NCI-H187 (cell line): ENCODE measurements around the gene VLDLR.

Experiments used
- DNase-seq, 2 experiments: peaks; one replicate each; lab custom pipeline; 2025; lab: John Stamatoyannopoulos, UW

Gene VLDLR

DNA sequence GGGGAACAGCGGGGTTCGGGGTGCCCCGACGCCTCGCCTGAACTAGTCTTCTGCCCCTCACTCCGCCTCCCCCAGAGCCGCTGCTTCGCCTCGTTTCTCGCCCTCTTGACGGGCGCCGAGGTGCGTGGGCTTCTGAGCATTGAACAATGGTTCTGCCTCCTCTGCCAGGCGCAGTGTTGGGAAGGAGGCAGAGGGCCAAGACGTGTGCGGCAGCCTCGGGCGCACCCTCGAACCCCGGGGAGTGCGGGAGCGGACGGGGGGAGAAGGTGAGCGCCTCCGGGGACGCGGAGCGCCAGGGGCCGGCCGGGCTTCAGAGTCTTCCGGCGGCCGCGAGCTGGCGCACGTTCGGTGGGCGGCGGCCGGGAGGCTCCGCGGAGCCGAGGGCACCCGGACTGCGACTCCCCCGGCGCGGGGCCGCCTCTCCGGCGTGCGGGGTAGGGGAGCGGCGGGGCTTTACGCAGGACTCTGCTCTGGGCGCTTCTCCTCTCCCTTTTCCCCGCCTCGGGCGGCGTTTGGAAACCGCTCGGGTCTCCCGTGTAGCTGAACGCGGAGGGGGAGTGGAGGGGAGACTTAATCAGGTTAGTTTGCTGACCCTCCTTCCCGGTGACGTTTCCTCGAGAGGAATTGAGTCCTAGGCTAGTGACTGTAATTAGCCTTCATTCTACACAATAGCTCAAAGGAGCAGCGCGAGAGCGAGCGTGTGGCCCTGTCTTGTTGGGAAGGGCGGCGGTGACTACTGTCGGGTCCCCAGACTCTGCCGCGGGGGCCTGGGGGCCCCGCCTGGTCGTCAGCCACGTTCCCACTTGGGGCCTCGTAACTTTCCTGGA, 1.1 kb downstream of the VLDLR start:
- no peak for DNase-seq

DNA sequence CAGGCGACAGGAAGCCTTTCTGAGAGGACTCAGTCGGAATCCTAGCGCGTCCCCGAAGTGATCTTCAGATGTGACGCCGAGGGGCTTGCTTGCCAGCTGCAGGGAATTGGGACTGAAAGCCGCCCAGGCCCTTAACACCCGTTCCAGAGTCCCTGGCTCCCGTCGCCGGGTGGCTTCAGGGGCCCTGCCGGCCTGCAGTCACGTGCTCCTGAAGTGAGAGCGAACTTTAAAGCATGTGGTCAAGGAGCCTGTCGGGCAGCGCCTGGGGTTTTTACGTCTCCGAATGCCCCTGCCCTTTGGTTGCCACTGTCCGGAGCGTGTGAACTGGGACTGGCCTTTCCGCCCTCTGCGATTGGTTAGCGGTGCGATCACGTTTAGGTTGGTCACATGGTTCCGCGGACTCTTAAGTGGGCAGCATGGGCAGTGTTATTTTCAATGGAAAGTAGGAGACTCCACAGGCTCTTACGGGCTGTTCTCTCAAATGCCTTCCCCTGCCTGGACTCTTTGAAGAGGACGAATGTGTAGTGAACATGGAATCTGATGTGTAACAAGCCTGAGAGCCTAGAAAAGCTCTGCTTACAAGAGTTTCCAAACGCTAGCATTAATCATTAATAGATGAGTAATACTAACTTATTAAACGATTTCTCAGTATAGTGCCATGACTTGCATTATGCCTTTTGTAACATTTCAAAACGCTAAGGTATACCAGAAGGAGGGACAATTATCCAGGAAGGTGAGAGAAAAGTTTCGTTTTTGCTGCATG, 1.9 kb downstream of the VLDLR start:
- DNase-seq: no peak

DNA sequence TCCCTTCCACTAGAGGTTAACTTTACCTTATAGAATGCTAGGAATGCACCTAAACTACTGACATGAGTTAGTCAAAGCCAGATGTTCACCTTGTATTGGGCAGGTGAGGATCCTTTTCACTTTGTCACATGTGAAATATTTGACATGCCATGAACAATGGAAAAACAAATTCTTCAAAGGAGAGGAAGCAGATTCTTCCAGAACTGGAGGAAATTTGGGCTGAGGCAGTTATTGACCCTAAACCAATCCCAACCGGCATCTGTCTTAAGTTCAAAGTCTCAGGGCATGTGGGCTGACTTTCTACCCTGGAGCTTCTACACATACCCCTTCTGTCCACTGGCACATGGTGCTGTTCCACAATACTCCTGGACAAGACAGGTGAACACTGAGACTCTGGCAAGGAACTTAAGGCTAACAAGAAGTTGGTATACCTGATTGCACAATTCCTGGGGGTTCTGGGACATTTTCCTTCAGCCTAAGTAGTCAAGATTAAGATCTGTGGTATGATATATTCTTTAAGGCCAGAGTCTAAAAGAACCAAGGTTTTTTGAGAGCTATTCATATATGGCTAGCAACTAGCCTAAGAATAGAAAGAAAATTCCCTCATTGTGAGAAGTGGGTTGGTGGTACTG, 2.6 kb downstream of the VLDLR start:
- no peak for DNase-seq

DNA sequence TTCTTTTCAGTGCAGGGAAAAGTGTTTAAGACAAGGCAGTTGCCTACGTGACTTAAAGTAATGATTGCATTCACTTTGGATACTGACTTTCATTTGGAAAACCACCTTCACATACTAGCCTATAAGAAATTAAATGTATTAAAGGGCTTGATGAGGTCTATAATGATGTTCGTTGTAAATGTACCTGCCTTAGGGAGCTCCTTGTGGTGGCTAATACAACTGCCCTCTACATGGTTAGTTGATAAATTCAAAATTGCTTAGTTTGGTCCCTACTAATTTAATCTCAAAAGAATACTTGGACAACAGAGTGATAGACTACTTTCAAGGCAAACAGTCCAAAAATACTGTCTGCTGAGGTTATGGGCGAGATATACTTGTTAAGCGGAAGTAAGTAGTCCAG, 3.8 kb downstream of the VLDLR start:
- no peak for DNase-seq

DNA sequence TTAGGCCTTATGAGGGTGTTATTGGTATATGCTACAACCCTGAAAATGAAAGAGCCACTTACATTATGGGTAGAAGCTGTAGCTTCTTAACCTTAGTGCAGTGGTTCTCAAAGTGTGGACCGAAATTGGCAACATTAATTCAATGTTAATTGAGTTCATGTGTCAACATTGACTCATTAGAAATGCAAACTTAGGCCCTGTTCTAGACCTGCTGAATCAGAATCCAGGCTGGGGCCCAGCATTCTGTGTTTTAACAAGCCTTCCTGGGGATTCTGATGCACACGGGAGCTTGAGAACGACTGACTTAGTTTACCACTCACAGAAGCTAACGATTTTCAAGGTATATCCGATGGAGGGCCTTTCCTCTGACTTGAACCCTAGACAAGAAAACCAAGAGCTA, 7.3 kb downstream of the VLDLR start:
- DNase-seq: no peak

DNA sequence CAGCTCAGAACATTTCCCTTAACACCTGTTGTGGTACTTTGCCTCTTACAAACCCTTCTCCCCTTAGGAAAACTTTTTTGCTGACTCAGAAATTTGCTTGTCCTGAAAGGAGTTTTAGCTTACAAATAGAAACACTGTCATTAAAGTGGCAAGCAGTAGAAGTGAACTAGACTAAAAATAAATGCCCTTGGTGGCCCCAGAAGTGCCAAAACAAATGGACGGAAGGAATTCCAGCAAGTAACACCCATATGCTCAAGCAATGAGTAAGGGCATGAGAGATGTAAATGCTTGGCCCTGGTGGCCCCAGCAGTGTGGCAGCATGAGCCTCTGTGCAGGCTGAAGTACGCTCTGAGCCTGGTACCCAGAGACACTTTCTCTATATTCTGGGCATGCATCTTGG, 8.6 kb downstream of the VLDLR start:
- no peak for DNase-seq

DNA sequence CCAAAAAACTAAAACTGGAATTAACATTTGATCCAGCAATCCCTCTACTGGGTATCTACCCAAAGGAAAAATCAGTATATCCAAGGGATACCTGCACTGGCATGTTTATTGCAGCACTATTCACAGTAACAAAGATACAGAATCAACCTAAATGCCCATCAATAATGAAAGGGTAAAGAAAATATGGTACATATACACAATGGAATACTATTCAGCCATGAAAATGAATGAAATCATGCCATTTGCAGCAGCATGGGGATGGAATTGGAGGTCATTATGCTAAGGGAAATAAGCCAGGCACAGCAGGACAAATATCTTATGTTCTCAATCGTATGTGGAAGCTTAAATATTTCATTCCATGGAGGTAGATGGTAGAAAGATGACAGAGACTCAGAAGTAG, 9.7 kb downstream of the VLDLR start:
- DNase-seq: no peak

DNA sequence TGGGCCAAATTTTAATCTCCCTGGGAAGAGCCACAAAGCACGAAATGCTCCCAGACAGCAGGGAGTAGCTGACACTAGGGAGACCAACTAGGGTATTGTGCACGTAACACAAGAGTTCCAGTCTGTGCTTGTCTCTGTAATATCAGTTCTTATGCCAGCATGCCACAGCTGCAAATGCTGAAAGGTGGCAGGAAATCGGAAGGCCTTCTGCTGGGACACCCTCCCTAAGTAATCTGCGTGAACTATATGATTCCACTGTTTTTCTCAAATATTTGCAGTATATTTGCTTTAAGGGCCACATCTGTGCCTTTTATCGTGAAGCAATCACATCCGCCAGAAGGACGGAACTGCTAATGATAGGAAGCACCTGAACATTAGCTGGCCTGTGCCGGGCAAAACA, 12.6 kb downstream of the VLDLR start:
- DNase-seq: no peak

DNA sequence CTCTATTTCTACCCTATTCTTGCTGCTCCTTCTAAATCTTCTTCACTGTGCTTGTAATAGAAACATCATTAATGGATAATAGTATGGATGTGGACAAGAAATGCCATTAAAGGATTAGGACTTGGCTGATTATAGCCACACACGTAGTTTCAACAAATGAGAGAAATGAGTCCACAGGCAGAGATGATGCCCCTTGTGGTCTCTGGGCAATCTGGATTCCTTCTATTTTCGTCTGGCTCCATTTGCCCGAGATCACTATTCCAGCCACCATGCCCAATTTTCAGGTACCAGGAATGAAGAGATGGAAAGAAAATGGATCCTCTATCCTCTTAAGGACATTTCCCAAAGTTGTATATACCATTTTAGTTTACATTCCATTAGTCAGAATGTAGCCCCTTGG, 13.2 kb downstream of the VLDLR start:
- DNase-seq: no peak

DNA sequence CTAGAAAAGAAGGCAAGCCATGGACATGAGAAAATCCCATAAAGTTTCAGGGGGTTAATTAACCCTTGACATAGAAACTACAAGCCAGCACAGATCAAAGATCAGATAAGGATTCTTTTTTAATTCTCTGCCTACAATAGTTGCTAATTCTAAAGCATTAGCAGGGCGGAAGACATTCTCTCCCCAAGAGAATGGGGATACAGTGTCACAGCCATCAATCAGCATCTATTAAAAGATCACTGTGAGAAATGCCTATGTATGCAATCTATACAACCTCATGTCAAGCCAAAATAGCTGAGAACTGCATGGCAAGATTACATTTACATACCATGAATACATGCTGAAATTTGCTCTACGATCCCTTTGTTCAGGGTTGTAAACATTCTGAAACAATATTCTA, 14.3 kb downstream of the VLDLR start:
- DNase-seq: no peak

DNA sequence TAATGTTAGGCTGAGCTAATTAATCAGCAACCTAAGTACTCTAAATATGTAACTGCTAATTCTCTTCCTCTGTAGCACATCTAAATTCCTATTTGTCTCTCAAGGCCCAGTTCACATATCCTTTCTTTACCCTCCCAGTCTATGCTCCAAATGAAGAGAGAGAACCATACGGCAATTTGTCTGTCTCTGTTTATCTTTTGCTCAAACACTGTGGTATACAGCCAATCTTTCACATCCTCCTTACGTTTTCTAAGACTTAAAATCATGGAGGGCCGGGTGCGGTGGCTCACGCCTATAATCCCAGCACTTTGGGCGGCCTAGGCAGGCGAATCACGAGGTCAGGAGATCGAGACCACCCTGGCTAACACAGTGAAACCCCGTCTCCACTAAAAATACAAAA, 15.8 kb downstream of the VLDLR start:
- DNase-seq: no peak

DNA sequence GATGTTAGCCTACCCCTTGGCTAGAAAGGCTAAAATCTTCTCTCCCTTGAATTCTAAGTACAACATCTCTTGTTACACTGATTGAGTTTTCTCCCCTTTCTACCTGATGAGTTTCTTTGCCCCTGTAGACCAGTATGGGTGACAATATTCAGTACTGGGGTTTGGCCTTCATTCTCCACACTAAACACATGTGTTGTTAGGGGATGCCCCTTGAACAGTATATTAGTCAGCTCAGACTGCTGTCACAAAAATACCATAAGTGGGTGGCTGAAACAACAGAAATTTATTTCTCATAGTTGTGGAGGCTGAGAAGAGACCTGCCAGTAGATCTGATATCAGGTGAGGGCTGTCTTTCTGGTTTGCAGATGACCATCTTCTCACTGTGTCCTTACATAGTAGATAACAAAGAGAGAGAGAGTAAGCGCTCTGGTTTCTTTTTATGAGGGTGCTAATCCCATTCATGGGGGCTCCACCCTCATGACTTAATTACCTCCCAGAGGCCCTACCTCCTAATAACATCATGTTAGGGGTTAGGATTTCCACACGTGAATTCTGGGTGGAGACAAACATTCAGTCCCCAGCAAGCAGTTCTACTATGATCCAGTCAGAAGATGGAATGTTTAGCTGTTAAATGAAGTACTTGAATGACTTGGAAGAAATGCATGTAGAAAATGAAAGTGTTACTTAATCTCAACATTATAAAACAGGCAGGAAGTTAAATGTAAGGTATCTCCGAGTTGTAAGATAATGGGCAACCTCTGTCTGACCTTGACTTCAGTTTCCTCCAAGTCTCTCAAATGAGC, 17.5 kb downstream of the VLDLR start:
- no peak for DNase-seq

DNA sequence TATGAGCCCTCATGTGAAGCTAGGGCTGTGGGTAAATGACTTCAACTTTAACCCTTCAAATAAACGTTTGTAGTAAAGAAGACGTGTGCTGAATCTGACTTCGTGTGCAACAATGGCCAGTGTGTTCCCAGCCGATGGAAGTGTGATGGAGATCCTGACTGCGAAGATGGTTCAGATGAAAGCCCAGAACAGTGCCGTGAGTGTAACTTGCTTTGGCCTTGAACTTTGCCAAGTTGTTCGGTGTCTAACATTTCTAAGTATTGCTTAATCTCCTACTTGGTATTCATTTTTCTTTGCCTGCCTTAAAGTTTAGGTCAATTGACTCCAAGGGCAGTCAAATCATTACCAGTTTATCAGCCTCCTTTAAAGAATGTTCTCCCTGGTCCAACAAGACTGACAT, 18.2 kb downstream of the VLDLR start:
- no peak for DNase-seq

DNA sequence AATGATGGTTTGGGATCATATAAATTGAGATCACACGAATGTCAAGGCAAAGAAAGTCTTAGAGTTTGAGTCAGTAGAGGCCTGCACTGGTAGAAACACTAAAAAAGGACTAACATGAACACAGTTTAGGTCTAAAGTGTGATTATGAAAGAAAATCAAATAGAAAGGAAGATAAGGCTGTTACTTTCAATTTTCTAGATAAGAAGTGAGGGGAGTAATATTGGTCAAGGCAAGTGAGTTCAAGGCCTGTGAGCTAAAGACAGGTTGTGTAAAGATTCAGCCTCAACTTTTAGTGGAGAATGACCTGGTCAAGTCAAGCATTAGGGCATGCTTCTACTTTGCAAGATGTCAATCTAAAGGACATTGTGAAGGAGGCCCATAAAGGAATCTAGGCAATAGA, 19.0 kb downstream of the VLDLR start:
- DNase-seq: no peak

DNA sequence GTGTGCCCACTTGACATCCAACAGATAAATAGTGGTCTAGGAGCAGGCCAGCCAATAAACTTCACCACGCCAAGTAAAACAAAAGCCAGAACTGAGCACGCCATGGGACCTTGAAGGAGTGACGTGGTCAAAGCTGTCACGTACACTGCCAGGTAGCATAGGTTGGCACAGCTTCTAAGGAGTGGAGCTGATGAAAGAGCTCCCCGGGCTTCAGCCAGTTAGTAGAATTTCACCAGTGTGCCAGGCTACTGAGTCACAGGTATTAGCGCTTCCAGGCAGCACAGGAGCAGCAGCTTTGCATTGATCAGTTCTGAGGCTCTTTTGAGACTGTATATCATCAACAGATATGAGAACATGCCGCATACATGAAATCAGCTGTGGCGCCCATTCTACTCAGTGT, 19.4 kb downstream of the VLDLR start:
- DNase-seq: no peak

DNA sequence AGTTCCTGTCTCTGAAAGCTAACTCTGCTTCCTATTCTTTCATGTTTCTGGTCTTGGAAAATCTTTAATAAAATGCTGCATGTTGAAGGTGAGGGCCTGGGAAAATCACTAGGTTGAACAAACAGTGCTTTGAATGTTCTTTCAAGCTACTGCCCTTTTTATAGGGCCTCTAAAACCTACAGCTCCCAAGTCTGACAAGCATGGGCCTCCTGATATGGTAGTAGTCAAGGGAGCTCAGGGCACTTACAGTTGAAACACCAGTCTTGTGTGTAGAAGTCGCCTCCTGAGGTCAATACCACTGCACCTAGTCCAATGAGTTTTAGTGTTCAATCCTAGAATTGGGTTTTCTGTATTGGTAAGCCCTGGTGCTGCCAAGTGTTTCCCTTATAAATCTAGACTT, 20.5 kb downstream of the VLDLR start:
- no peak for DNase-seq

DNA sequence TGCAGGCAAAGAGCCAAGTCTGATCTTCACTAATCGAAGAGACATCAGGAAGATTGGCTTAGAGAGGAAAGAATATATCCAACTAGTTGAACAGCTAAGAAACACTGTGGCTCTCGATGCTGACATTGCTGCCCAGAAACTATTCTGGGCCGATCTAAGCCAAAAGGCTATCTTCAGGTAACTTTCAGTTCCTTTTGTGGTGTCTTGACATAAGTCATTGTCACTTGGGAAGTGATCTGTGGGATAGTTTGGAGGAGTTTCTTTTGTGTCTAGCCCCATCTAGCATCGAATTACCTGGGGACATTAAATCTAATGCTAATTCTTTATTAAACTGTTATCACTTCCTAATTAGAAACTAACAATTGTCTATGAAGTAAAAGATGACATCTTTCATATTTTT, 24.0 kb downstream of the VLDLR start:
- no peak for DNase-seq

DNA sequence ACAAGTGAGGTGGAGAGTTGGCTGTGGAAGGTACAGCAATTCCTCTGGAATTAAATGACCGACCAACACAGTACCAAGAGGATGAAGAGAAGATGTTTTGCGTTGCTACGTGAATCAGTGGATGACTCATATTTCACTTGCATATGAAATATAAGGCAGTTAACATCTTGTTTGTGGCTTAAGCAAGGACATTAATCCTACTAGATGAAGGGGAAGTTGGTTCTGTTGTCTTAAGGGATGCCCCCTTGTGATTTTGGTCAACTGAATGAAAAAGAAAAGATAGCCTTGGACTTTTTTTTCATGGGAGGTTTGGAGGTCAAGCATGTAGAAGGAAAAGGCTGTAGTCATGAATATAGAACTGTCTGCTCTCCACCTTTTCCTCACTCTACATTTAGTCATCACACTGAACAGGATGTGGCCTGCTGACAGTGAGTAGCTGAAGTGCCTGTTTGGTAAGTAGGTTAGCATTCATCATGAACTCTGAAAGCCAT, 33.9 kb downstream of the VLDLR start:
- DNase-seq: no peak

DNA sequence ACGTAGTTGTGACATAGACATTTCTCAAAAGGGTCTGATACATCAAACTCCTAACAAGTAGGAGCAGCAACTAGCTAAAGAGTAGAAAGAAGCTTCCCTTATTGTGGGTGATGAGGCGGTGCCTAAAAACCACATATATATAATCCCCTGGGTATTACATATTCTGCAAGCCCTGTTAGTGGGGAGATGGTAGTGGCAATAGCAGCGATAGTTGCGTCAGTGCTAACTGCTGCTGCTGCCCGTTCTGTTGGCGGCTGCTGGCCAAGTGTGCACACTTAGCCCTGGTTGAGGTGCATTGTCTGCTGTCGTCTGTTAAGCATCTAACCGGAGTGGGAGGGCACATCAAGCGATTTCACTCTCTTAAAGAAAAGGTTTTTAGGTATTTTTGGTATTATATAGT, 35.8 kb downstream of the VLDLR start:
- DNase-seq: no peak

DNA sequence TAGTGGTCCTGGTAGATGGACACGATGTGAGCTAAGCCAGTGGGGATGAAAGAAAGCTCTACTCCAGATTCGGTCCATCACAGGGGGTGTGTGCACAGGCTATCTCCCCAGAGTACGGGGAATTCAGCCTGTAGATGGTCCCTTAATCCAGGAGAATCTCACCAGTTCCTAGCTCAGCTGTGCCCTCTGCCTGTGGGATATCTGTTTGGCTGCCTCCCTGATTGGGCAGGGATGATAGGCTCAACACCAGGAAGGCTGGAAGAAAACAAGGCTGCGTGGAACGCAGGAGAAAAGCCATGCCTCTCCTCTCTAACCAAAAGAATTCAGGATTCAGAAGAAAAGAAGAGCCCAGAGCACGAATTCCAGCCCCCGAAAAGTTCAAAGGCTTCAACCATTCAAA, 40.9 kb downstream of the VLDLR start:
- DNase-seq: peak in 1 of 2 experiments; percentile 7

DNA sequence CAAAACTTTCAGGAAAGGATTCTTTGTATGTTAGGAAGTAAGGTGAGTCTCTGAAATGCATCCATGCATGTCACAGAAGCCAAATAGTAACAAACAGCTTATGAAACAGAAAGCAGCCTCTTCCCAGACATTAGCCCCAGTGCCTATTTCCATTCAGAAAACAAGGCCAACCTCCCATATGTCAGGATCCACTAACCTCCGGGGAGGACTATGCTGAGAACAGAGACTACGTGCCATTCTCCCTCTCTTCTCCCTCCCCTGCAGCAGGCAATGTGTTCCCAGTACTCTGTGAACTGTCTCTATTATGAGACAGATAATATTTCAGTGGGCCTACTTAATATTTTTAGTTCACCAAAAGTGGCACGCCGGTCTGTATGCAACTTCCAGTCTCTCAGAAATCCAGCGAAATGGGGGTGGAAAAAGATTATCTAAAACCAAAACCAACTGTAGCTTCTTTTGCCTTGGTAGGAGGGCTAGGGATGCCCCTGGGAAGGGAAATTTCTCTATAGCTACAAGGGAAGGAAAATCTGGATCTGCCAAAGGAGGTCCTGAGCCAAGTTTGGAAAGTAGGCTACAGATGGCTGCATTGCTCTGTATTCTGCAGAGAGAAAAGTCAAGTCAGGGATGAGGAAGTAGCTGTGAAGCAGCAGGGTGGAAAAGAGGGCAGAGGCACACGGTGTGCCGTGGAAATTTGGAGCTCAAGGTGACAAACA, 42.0 kb downstream of the VLDLR start:
- DNase-seq: no peak
